Gastrocnemius medialis (tissue), 4 donors: Measurements from ENCODE around the gene TRIM29. TPM values are rescaled to one million over a fixed set of nuclear protein-coding genes. Genes with fewer than 3 reads are reported as not detected.
A peak's percentile ranks its signal among the peaks of the same experiment; 100 is the strongest.

Experiments
- ATAC-seq, 2 donors: fragments of 150-250 bp; one replicate each; pipeline ENCODE4 v1.9.1; 2016
- DNase-seq, 2 donors: peaks; one replicate each; pipeline ENCODE4 v3.0.0-alpha.2; 2019
- H3K27ac ChIP-seq, 4 donors: fragments of 200-600 bp; sonication (generic); 1 replicate in 1 of 4; 2 replicates in 3 of 4; pipeline ENCODE4 v1.5.1; 2016 to 2018; ENCODE audit warnings: mild to moderate bottlenecking in 2 of 4, moderate library complexity in 1 of 4
- H3K27me3 ChIP-seq, 3 donors: fragments of 200-600 bp; sonication (generic) in 2 of 3; 1 replicate in 1 of 3; 2 replicates in 2 of 3; pipeline versions ENCODE4 v1.5.1 to v1.6.0; 2016 to 2019; ENCODE audit warnings: mild to moderate bottlenecking in 1 of 3, moderate library complexity in 1 of 3
- H3K36me3 ChIP-seq, 2 donors: fragments of 200-600 bp; sonication (generic) in 1 of 2; one replicate each; pipeline ENCODE4 v1.5.1; 2017 to 2018
- H3K4me1 ChIP-seq, 2 donors: fragments of 200-600 bp; sonication (generic) in 1 of 2; one replicate each; pipeline ENCODE4 v1.5.1; 2016 to 2017; ENCODE audit warnings: mild to moderate bottlenecking in 2 of 2
- H3K4me3 ChIP-seq, 4 donors: fragments of 200-600 bp; sonication (generic) in 3 of 4; 1 replicate in 1 of 4; 2 replicates in 3 of 4; pipeline ENCODE4 v1.5.1; 2016 to 2019; ENCODE audit warnings: mild to moderate bottlenecking in 2 of 4
- H3K9me3 ChIP-seq, 3 donors: fragments of 200-600 bp; sonication (generic) in 2 of 3; 1 replicate in 1 of 3; 2 replicates in 2 of 3; pipeline ENCODE4 v1.5.1; 2016 to 2019
- POLR2A ChIP-seq, 2 donors: fragments of 450-650 bp; IDR thresholded peaks; one replicate each; pipeline ENCODE4 v1.6.1; 2017; ENCODE audit warnings: antibody characterized with exemption in 2 of 2, mild to moderate bottlenecking in 2 of 2, moderate library complexity in 2 of 2
- in situ Hi-C, 4 donors: fragments of 200-750 bp; cut with MboI; loops; one replicate each; pipeline versions ENCODE4 v1.15.0 to v1.8.0; 2017; ENCODE audit warnings: low sequenced_read_pairs in 4 of 4
- intact Hi-C: fragments of 100-400 bp; cut with DNase I; formaldehyde crosslinking; loops from one replicate; pipeline ENCODE4 v1.15.1; 2023; ENCODE audit warnings: low total_unique reads
- total RNA-seq, 4 donors: library from RNA; depleted of rRNA; stranded (reverse); fragments of >200 nt; gene quantifications; one replicate each; pipeline versions ENCODE4 v1.1.0 to v1.2.3, GENCODE V29; 2016
- TF ChIP-seq, protein P1 (sequence below), 5 experiments: fragments of 450-650 bp in 3 of 5; fragments of 200-600 bp in 2 of 5; sonication (generic) in 2 of 5; IDR thresholded peaks in 4 of 5; conservative IDR thresholded peaks in 1 of 5; 1 replicate in 4 of 5; 2 replicates in 1 of 5; pipeline ENCODE4 v1.5.1; 2016 to 2019; ENCODE audit warnings: antibody characterized with exemption in 5 of 5, mild to moderate bottlenecking in 3 of 5, moderate library complexity in 3 of 5

The TRIM29 gene
- total RNA-seq, 4 donors from 2014 or later: 0.65 to 2.9 (median 0.95) TPM; not detected in 1

- ATAC-seq: no peak
- in situ Hi-C loops (no loop called here), intact Hi-C loops (no loop called here)
These were observed 48.0 kb upstream of the TRIM29 start for GRCh38 chr11:120185706-120186455.

DNA sequence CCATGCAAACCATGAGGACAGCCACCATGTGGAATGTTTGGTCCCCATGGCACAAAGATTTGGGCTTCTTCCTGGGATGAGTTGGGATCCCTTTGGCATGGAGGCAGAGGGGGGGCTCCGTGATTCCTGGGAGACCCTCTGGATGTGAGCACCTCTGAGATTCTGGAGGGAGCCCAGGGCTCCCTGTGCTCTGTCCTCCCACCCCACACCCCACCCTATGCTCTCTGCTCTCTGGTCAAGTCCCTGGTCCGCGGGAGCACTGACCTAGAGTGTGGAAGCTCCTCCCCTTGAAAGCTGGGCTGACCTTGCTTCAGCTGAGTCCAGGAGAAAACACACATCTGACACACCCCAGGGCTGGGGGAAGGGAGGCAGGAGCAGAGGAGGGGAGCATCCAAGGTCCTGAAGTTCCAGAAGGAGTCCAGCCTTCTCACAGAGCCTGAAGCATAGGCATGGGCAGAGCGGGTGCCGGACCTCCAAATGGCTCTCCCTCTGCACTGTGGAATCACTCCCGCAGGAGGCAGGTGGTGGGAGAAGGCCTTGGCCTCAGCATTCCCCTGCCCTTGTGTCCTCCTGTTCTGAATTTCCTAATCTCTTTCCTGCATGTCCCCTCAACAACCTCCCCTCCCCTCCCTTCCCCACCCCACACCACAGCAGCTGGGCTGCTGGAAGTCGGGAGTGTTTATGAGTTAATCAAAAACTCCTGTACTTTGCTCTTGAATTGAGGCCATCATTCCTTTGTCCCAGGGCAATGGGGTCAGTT lies 47.2 kb upstream of the TRIM29 start:
- Histone ChIP-seq H3K27ac (peak overlapping the region; percentile 55 to 78 (median 75)), H3K27me3 (no peaks in the 10 kb centered on the region), H3K4me3 (peak overlapping the region in 2 of 4 donors; percentile 4 to 18), H3K9me3 (no peaks in the 10 kb centered on the region), H3K36me3 (no peaks in the 10 kb centered on the region), H3K4me1 (peaks cover 7 to 19% of the 10 kb centered on the region in 2 donors)
- peak; percentile 68 to 70 for ATAC-seq
- intact Hi-C loops: no loop called here
- no peak for TF ChIP-seq POLR2A (IDR thresholded peaks at IDR 0.05)
- TF ChIP-seq, protein P1, sequence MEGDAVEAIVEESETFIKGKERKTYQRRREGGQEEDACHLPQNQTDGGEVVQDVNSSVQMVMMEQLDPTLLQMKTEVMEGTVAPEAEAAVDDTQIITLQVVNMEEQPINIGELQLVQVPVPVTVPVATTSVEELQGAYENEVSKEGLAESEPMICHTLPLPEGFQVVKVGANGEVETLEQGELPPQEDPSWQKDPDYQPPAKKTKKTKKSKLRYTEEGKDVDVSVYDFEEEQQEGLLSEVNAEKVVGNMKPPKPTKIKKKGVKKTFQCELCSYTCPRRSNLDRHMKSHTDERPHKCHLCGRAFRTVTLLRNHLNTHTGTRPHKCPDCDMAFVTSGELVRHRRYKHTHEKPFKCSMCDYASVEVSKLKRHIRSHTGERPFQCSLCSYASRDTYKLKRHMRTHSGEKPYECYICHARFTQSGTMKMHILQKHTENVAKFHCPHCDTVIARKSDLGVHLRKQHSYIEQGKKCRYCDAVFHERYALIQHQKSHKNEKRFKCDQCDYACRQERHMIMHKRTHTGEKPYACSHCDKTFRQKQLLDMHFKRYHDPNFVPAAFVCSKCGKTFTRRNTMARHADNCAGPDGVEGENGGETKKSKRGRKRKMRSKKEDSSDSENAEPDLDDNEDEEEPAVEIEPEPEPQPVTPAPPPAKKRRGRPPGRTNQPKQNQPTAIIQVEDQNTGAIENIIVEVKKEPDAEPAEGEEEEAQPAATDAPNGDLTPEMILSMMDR (IDR thresholded peaks at IDR 0.05 in 4 of 5, conservative IDR thresholded peaks at IDR 0.05 in 1 of 5): no peak
- in situ Hi-C loops: no loop called here
- DNase-seq: peak; percentile 62 to 71

More at GRCh38 chr11:120185706-120186455, 48.0 kb upstream of the TRIM29 start:
- no peaks in the 10 kb centered on the region for H3K27me3 ChIP-seq
- DNase-seq: no peak
- H3K9me3 ChIP-seq: no peaks in the 10 kb centered on the region
- peak overlapping the region; percentile 63 to 78 (median 75) for H3K27ac ChIP-seq
- TF ChIP-seq POLR2A (IDR thresholded peaks at IDR 0.05): no peak
- TF ChIP-seq, protein P1 (IDR thresholded peaks at IDR 0.05 in 4 of 5, conservative IDR thresholded peaks at IDR 0.05 in 1 of 5): no peak
- H3K4me1 ChIP-seq: peaks cover 6 to 19% of the 10 kb centered on the region in 2 donors
- H3K36me3 ChIP-seq: no peaks in the 10 kb centered on the region
- H3K4me3 ChIP-seq: no peak overlapping the region

DNA sequence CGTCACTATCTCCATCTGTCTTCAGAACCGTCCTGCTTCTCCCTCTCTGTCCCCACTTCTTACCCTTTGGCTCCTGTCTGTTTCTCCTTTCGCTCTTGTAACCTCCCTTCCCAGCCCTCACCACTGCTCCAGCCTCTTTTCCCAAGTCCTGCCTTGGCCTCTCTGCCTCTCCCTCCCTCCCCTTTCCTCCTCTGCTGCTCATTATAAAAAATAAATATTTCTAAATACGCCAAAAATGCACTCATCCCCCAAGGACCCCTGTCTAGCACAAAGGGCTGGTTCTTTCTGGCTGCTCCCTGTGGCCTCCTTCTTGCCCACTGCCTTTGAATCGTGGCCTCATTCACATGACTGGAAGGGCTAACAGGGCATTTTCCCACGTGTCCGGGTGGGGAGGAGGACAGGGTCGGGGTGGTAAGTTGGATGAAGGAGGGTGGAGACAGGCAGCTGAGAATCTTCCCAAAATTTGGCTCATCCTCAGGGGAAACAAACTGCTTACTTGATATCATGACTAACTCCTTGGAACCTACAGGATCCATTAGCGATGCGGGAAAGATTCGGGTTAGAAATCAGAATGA lies 46.5 kb upstream of the TRIM29 start:
- H3K27ac ChIP-seq: peak overlapping the region; percentile 55 to 78 (median 75)

GRCh38 chr11:120183701-120184141 lies 45.8 kb upstream of the TRIM29 start:
- in situ Hi-C loops (no loop called here), intact Hi-C loops (no loop called here)
- peak overlapping the region; percentile 55 to 78 (median 75) for H3K27ac ChIP-seq
- peaks cover 10 to 19% of the 10 kb centered on the region in 2 donors for H3K4me1 ChIP-seq
- no peak for DNase-seq
- no peak overlapping the region for H3K4me3 ChIP-seq
- no peaks in the 10 kb centered on the region for H3K27me3 ChIP-seq
- ATAC-seq: no peak
- TF ChIP-seq, protein P1 (IDR thresholded peaks at IDR 0.05 in 4 of 5, conservative IDR thresholded peaks at IDR 0.05 in 1 of 5): no peak
- TF ChIP-seq POLR2A (IDR thresholded peaks at IDR 0.05): no peak
- H3K36me3 ChIP-seq: no peaks in the 10 kb centered on the region
- H3K9me3 ChIP-seq: no peaks in the 10 kb centered on the region

More for the DNA sequence above, 46.5 kb upstream of the TRIM29 start:
- intact Hi-C loops: no loop called here
- Histone ChIP-seq H3K4me1 (peaks cover 10 to 19% of the 10 kb centered on the region in 2 donors), H3K9me3 (no peaks in the 10 kb centered on the region), H3K27me3 (no peaks in the 10 kb centered on the region), H3K36me3 (no peaks in the 10 kb centered on the region), H3K4me3 (peak overlapping the region in 2 of 4 donors; percentile 4 to 18)
- peak; percentile 26 to 47 for DNase-seq
- TF ChIP-seq, protein P1 (IDR thresholded peaks at IDR 0.05 in 4 of 5, conservative IDR thresholded peaks at IDR 0.05 in 1 of 5): no peak
- no peak for TF ChIP-seq POLR2A (IDR thresholded peaks at IDR 0.05)
- in situ Hi-C loops: no loop called here
- peak; percentile 36 to 39 for ATAC-seq
